Breast epithelium (tissue), 3 donors: Measurements from ENCODE around the gene WWC2.

Experiments used
- POLR2A ChIP-seq: fragments of 450-650 bp; IDR thresholded peaks from one replicate; pipeline ENCODE4 v1.6.1; 2016; ENCODE audit warnings: antibody characterized with exemption, mild to moderate bottlenecking, moderate library complexity
- POLR2AphosphoS5 ChIP-seq, 3 donors: sonication (generic); formaldehyde crosslinking; IDR thresholded peaks; one replicate each; pipeline ENCODE4 v1.6.1; 2017; ENCODE audit warnings: antibody characterized with exemption in 3 of 3
- TF ChIP-seq, protein P1 (sequence below), 3 donors: fragments of 450-650 bp; IDR thresholded peaks; one replicate each; pipeline ENCODE4 v1.5.1; 2016 to 2017; ENCODE audit warnings: antibody characterized with exemption in 3 of 3, mild to moderate bottlenecking in 3 of 3, moderate library complexity in 3 of 3

DNA sequence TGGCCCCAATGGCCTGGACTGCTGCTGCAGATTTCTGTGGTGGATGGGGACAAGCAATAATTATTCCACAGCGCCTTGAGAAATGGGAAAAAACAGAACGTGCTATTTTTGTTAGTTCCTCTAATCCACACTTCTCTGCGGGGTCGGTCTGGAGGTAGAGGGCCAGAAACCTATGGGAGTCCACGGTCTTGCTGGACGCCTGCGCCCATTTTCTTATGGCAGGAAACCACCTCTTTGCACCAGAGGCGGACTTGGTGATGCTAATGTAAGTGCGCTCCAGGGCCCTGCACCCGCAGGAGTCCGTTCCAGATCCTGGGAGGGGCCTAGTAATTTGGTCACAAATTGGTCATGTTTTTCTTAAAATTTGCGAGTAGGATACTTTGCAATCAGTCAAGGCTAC lies 249.1 kb downstream of the WWC2 start:
- TF ChIP-seq, protein P1, sequence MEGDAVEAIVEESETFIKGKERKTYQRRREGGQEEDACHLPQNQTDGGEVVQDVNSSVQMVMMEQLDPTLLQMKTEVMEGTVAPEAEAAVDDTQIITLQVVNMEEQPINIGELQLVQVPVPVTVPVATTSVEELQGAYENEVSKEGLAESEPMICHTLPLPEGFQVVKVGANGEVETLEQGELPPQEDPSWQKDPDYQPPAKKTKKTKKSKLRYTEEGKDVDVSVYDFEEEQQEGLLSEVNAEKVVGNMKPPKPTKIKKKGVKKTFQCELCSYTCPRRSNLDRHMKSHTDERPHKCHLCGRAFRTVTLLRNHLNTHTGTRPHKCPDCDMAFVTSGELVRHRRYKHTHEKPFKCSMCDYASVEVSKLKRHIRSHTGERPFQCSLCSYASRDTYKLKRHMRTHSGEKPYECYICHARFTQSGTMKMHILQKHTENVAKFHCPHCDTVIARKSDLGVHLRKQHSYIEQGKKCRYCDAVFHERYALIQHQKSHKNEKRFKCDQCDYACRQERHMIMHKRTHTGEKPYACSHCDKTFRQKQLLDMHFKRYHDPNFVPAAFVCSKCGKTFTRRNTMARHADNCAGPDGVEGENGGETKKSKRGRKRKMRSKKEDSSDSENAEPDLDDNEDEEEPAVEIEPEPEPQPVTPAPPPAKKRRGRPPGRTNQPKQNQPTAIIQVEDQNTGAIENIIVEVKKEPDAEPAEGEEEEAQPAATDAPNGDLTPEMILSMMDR (IDR thresholded peaks at IDR 0.05), result no peak
- TF ChIP-seq POLR2A (no peak), POLR2AphosphoS5 (IDR thresholded peaks at IDR 0.05) (no peak)
